ENCODE data around the gene FFAR3.

Gene FFAR3

DNA sequence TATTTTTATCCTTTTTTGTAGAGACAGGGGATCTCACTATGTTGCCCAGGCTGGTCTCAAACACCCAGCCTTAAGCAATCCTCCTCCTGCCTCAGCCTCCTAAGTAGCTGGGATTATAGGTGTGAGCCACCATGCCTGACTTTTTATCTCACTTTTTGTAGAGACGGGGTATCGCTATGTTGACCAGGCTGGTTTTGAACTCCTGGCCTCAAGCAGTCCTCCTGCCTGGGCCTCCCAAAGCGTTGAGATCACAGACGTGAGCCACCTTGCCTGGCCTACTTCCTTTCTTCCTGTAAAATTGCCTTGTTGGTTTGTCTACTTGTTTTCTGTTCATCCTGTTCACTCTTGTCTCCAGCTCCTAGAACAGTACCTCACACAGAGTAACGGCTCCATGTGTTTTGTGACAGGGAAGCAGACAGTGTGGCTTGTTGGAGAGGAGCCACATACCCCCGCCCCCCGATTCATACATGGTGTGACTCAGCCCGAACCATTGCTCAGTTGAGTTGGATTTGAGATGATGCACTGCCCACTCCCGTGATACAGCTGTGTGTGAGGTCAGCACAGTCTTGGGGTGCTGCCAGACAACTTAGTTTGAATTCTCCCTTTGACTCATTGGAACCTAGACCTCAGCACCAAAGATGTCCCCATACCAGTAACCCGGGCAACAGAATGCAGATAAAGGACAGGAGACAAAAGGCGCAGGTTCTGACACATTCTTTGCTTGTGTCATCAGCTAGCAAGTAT, 46.8 kb downstream of the FFAR3 start:
- DNase-seq = no peak

DNA sequence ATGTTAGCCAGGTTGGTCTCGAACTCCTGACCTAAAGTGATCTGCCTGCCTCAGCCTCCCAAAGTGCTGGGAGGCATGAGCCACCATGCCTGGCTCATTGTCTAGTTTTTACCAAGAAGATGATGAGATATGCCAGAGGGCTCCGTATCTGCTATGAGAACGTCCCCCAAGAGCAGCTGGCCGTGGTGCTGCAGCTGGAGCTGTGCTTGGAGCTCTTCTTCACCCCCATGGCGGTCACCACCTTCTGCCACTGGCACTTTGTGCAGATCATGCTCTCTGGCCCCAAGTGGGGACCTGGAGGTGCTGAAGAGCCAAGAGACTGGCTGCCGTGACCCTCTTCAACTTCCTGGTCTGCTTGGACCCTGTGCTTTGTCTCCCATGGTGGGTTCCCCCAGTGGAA, 49.4 kb downstream of the FFAR3 start:
- no peak for DNase-seq

DNA sequence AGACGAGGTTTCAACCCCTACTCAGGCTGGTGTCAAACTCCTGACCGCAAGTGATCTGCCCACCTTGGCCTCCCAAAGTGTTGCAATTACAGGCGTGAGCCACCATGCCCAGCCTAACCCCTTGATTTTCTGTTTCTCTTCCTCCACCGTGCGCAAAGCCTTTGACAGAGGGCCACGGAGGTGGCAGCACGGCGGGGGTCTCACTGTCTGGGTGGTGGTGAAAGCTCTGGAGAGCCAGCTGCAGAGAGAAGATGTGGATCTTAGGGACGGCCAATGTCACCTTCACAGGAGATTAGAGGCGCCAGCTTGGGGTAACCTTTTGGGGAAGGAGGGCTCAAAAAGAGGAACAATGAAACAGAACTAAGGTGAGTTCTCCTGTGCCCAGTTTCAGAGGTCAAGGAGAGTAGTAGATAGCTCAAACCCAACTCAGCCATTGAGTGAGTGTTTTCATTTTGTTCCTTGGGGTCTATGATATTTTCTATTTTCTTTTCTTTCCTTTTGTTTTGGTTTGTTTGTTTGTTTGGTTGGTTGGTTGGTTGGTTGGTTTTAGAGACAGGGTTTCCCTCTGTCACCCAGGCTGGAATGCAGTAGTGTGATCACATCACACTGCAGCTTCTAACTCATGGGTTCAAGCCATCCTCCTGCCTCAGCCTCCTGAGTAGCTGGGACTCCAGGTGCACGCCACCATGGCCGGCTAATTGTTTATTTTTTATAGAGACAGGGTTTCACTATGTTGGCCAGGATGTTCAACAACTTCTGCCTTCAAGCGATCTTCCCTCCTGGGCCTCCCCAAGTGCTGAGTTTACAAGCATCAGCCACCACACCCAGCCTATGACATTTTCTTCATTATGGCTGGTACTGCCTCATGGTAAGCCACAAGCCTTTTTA, 50.3 kb downstream of the FFAR3 start:
- DNase-seq = no peak

DNA sequence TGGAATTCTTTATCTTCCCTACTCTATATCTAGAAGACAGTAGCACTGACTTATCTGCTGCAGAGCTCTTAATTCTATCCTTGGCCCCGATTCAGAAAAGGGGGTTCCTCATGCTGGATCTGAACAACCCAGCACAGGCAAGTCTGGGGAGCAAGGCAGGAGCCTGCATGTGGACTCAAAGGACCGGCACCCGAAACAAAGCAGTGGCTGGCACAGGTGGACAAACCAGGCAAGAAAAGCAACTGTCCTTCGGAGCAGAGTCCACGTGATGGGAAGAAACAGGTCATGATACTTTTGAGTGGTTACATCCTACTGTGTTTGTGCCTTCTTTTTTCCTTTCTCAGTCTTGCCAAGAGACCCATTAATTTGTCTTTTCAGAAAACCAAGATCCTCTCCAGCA, 50.9 kb downstream of the FFAR3 start:
- DNase-seq = no peak
